ENCODE data around the gene HBG1. TPM values are rescaled to one million over a fixed set of nuclear protein-coding genes. Genes with fewer than 3 reads are reported as not detected.

Gene HBG1
- total RNA-seq, 1 experiment from 2014 or later: not detected

GRCh38 chr11:5229796-5230195 is 19.9 kb downstream of the HBG1 start:
- Histone ChIP-seq H2BK5ac (ENCODE audit: insufficient read length, low read length) (no peak overlapping the region), H2BK120ac (ENCODE audit: low read depth, low read length, poor library complexity, severe bottlenecking) (no peak overlapping the region), H3K79me2 (ENCODE audit: insufficient read depth, low read length) (no peaks in the 10 kb centered on the region), H3K4me2 (ENCODE audit: insufficient read depth, insufficient read length, low read length) (no peak overlapping the region), H3K18ac (ENCODE audit: insufficient read length, low read depth, low read length) (no peak overlapping the region), H3K23me2 (ENCODE audit: insufficient read length, low read depth, low read length, poor library complexity, severe bottlenecking) (no peaks in the 10 kb centered on the region), H3K27me3 (ENCODE audit: insufficient read depth, low read length) (no peaks in the 10 kb centered on the region), H3K79me1 (ENCODE audit: insufficient read depth, low read depth, low read length, poor library complexity, severe bottlenecking) (no peaks in the 10 kb centered on the region), H3K23ac (ENCODE audit: insufficient read length, low read depth, low read length) (no peak overlapping the region), H4K91ac (ENCODE audit: insufficient read length, low read depth, low read length) (no peak overlapping the region), H4K8ac (replicated peaks; ENCODE audit: insufficient read length, low read depth, low read length) (no peak overlapping the region), H3T11ph (ENCODE audit: low read length) (no peak overlapping the region), H3K27ac (ENCODE audit: insufficient read length, low read depth, low read length) (no peak overlapping the region), H3K4me1 (ENCODE audit: insufficient read depth, low read length) (no peaks in the 10 kb centered on the region), H2AFZ (ENCODE audit: low read length) (no peak overlapping the region), H3K56ac (ENCODE audit: insufficient read length, low read depth, low read length) (no peak overlapping the region), H4K20me1 (ENCODE audit: control insufficient read depth, insufficient read depth, insufficient read length) (no peaks in the 10 kb centered on the region), H3K9me3 (ENCODE audit: control insufficient read depth, low read depth, low read length) (no peaks in the 10 kb centered on the region), H3K14ac (ENCODE audit: insufficient read depth, low read length) (no peak overlapping the region), H3K9ac (ENCODE audit: extremely low read depth, insufficient read length, low read length) (no peak overlapping the region), H2BK12ac (ENCODE audit: insufficient read length, low read depth, low read length) (no peak overlapping the region), H3K4ac (ENCODE audit: low read depth, low read length) (no peak overlapping the region), H2BK20ac (ENCODE audit: low read depth, low read length, poor library complexity, severe bottlenecking) (no peak overlapping the region), H2BK15ac (ENCODE audit: low read depth, low read length) (no peak overlapping the region), H2AK5ac (ENCODE audit: insufficient read length, low read length) (no peak overlapping the region), H4K5ac (ENCODE audit: insufficient read length, low read depth, low read length) (no peak overlapping the region)
- WGBS (ENCODE audit: extremely low coverage, insufficient read length, low lambda C conversion rate): no CpG with 5 or more reads among the region's 2 CpGs
- Mint-ChIP-seq H3K27ac (no peak overlapping the region), H3K9me3 (no peaks in the 10 kb centered on the region), H3K4me1 (no peaks in the 10 kb centered on the region), H3K36me3 (ENCODE audit: insufficient read depth in 1 of 3, low read depth in 3 of 3) (no peaks in the 10 kb centered on the region), H3K27me3 (ENCODE audit: low read depth) (no peaks in the 10 kb centered on the region), H3K4me3 (no peak overlapping the region)
- TF ChIP-seq CTCF (conservative IDR thresholded peaks at IDR 0.05): no peak
- DNase-seq: no peak
